ENCODE results near the gene TMEM260. TPM values are rescaled to one million over a fixed set of nuclear protein-coding genes. Genes with fewer than 3 reads are reported as not detected.

Gene TMEM260
- total RNA-seq, 1 experiment from 2014 or later: 17.8 TPM

- no peak for ATAC-seq
- Histone ChIP-seq H3F3A (ENCODE audit: low read length, unreplicated experiment) (no peaks in the 10 kb centered on the region), H3K4me3 (ENCODE audit: low read length) (no peak overlapping the region), H3K4me1 (ENCODE audit: insufficient read depth, low read length) (no peaks in the 10 kb centered on the region), H3K9ac (ENCODE audit: low read length) (no peak overlapping the region), H4K20me1 (ENCODE audit: low read length) (no peaks in the 10 kb centered on the region), H3K36me3 (ENCODE audit: low read depth, low read length) (no peaks in the 10 kb centered on the region), H3K4me2 (ENCODE audit: low read length) (no peak overlapping the region), H3K9me2 (replicated peaks; ENCODE audit: low read length) (no peaks in the 10 kb centered on the region), H3K9me3 (ENCODE audit: low read length) (no peaks in the 10 kb centered on the region), H3K27ac (ENCODE audit: low read length) (no peak overlapping the region), H3K27me3 (ENCODE audit: low read length) (peaks cover 49% of the 10 kb centered on the region), H3K79me2 (ENCODE audit: low read length) (no peaks in the 10 kb centered on the region), H2AFZ (ENCODE audit: low read length) (no peak overlapping the region)
- DNase-seq: no peak
- intact Hi-C loops (cut with micrococcal nuclease): no loop called here
- CTCF ChIA-PET: no interaction called here
- POLR2A ChIA-PET (ENCODE audit: unreplicated experiment): interaction anchor here (0.7 kb wide), 2 partner anchors 13 to 632 kb away, joined by 13 to 19 read pairs; no protein-coding TSS in a partner anchor
- TF ChIP-seq EZH2 (IDR thresholded peaks at IDR 0.05; ENCODE audit: low read length, unreplicated experiment) (no peak), CTCF (conservative IDR thresholded peaks at IDR 0.05; ENCODE audit: low read depth, low read length) (no peak), EZH2phosphoT487 (IDR thresholded peaks at IDR 0.05; ENCODE audit: borderline replicate concordance, low read length) (no peak)
- BruUV-seq (replicated peaks): no TSS peak
Observed at GRCh38 chr14:56570295-56570694, 9.3 kb upstream of the TMEM260 start.

- Histone ChIP-seq H3F3A (ENCODE audit: low read length, unreplicated experiment) (peaks cover 8% of the 10 kb centered on the region), H2AFZ (ENCODE audit: low read length) (peak overlapping the region; percentile 98), H3K9ac (ENCODE audit: low read length) (peak overlapping the region; percentile 87), H3K4me1 (ENCODE audit: insufficient read depth, low read length) (peaks cover 48% of the 10 kb centered on the region), H3K9me3 (ENCODE audit: low read length) (no peaks in the 10 kb centered on the region), H3K36me3 (ENCODE audit: low read depth, low read length) (no peaks in the 10 kb centered on the region), H3K79me2 (ENCODE audit: low read length) (peaks cover 40% of the 10 kb centered on the region), H3K4me2 (ENCODE audit: low read length) (peak overlapping the region; percentile 88), H4K20me1 (ENCODE audit: low read length) (peaks cover 22% of the 10 kb centered on the region; the same call in 1 of the 2 replicates), H3K27ac (ENCODE audit: low read length) (peak overlapping the region; percentile 61), H3K9me2 (replicated peaks; ENCODE audit: low read length) (no peaks in the 10 kb centered on the region), H3K27me3 (ENCODE audit: low read length) (peaks cover 28% of the 10 kb centered on the region; the same call in 1 of the 2 replicates), H3K4me3 (ENCODE audit: low read length) (peak overlapping the region; percentile 81)
- ChIA-PET POLR2A (ENCODE audit: unreplicated experiment) (interaction anchor here (0.6 kb wide), 2 partner anchors 689 to 770 kb away, joined by 3 read pairs; partner anchors contain the start of genes AP5M1 and EXOC5), CTCF (interaction anchor here (0.6 to 1.0 kb wide), 3 partner anchors 15 to 187 kb away, joined by 3 to 4 read pairs (median 4); no protein-coding TSS in a partner anchor)
- no peak for ATAC-seq
- DNase-seq: peak; percentile 35
- TF ChIP-seq EZH2phosphoT487 (IDR thresholded peaks at IDR 0.05; ENCODE audit: borderline replicate concordance, low read length) (no peak), CTCF (conservative IDR thresholded peaks at IDR 0.05; ENCODE audit: low read depth, low read length) (no peak), EZH2 (IDR thresholded peaks at IDR 0.05; ENCODE audit: low read length, unreplicated experiment) (no peak)
- intact Hi-C loops (cut with micrococcal nuclease): loop anchor here (5.0 to 10.0 kb wide), 3 partner anchors 715 to 1515 kb away; partner anchors contain the start of gene NAA30
- TSS peak; percentile 58 for BruUV-seq (replicated peaks)
Observed at GRCh38 chr14:56580221-56580711, 668 bp downstream of the TMEM260 start.
